GM18870 (cell line): ENCODE measurements around the gene MLNR.

Experiments used
- ATAC-seq: cut with Tn5 transposase; IDR thresholded peaks from one replicate; pipeline ENCODE4 v1.9.1; 2021; ENCODE audit warnings: moderate library complexity; ENCODE audit not compliant: unreplicated experiment

Gene MLNR, protein sequence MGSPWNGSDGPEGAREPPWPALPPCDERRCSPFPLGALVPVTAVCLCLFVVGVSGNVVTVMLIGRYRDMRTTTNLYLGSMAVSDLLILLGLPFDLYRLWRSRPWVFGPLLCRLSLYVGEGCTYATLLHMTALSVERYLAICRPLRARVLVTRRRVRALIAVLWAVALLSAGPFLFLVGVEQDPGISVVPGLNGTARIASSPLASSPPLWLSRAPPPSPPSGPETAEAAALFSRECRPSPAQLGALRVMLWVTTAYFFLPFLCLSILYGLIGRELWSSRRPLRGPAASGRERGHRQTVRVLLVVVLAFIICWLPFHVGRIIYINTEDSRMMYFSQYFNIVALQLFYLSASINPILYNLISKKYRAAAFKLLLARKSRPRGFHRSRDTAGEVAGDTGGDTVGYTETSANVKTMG

GRCh38 chr13:49220036-49220855 lies at the start of gene MLNR:
Gene MLNR (plus strand): TSS chr13:49220338. CDS start chr13:49220338, 0 bp downstream.
- ATAC-seq: no peak

DNA sequence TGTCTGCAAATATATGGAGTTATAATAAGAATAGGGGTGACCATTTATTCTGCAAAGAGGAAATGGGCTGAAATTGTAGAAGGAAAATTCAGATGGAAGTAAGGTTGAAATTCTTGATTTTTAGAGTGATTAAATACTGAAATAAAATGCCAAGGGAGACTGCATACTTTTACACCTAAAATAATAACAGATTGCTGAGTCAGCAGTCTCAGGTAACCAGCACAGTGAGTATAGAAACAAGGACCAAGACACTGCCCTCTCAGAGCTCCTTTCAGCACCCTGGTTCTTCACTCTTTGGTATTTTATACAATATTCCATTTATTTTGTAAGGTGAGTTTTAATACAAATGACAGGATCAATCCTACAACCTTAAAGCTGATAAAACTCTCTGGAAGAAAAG lies 48.8 kb upstream of the MLNR start:
- ATAC-seq: no peak

DNA sequence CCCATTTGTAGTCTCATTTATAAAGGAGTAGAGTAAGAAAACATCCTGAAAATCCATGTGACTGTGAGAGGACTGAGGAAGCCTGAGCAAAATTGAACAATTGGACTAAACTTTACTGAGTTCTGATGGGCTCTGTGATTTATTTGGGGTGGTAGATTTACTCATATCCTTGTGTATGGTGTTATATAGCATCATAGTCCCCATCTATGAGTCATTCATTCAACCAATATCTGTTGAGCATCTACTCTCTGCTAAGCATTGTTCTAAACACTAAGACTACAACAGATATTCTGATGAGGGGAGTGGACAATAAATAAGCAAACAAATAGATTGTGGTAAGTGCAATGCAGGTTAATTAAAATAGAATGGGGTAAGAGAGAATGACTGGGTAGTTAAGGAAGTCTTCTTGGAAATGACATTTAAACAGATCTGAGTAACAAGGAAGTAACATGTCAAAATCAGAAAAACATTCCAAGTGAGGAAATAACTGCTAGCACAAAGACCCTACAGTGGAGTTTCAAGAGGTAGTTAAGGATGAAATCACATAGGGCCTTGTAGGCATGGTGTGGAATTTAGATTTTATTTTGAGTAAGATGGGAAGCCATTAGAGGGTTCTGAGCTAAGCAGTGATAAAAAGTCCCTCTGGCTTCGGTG lies 36.3 kb upstream of the MLNR start:
- no peak for ATAC-seq

GRCh38 chr13:49184621-49185020 lies 35.5 kb upstream of the MLNR start:
- no peak for ATAC-seq

DNA sequence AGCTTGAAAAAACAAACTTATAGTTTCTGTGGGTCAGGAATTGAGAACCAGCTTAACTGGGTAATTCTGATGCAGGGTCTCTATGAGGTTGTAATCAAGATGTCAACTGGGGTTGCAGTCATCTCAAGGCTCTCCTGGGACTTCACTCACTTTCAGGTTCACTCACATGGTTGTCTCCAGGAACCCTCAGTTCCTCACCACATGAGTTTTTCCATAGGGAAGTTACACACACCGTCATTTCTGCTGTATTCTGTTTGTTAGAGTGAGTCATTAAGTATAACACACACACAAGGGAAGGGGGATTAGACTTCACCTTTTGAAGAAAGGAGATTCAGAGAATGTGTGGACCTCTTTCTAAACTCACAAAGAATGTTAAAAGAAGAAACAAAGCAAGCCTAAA lies 34.9 kb upstream of the MLNR start:
- ATAC-seq: no peak

DNA sequence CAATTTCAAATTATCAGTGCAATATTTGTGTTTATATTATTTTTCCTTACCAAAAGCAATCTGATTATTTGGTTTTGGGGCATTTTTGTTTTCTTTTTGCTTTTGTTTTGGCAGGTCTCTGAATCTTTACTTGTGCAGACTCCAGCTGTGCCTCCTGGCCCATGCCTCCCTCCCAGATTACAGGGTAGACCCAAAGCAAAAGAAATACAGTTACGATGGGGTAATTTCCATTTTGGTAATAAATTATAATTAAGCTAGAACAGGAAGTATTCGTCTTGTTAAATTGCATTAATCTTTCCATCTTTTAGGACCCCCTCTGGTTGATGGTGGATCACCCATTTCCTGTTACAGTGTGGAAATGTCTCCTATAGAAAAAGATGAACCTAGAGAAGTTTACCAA lies 29.2 kb upstream of the MLNR start:
- no peak for ATAC-seq

GRCh38 chr13:49206641-49207040 lies 13.5 kb upstream of the MLNR start:
- no peak for ATAC-seq

GRCh38 chr13:49208619-49209018 lies 11.5 kb upstream of the MLNR start:
- ATAC-seq: no peak

DNA sequence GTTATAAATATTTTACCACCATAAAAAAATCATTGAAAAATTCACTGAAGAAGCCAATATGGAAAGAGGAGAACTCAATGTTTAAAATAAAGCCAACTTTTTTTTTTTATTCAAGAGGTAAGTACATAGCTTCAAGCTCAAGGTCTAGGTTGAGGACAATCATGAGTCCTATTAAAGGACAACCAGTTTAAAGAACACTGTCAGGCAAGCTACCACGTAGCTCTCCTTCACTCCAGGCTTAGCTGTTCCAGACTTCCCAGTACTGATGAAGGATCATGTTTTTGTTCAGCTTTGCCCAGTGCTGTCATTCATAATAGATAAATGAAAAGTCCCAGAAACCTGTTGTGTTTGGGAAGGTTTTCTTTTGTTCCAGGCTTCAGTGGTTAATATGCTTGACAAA lies 10.0 kb upstream of the MLNR start:
- no peak for ATAC-seq

- ATAC-seq: no peak
Measured at GRCh38 chr13:49210669-49211068, 9.5 kb upstream of the MLNR start.

- no peak for ATAC-seq
Measured at GRCh38 chr13:49213539-49213938, 6.6 kb upstream of the MLNR start.

DNA sequence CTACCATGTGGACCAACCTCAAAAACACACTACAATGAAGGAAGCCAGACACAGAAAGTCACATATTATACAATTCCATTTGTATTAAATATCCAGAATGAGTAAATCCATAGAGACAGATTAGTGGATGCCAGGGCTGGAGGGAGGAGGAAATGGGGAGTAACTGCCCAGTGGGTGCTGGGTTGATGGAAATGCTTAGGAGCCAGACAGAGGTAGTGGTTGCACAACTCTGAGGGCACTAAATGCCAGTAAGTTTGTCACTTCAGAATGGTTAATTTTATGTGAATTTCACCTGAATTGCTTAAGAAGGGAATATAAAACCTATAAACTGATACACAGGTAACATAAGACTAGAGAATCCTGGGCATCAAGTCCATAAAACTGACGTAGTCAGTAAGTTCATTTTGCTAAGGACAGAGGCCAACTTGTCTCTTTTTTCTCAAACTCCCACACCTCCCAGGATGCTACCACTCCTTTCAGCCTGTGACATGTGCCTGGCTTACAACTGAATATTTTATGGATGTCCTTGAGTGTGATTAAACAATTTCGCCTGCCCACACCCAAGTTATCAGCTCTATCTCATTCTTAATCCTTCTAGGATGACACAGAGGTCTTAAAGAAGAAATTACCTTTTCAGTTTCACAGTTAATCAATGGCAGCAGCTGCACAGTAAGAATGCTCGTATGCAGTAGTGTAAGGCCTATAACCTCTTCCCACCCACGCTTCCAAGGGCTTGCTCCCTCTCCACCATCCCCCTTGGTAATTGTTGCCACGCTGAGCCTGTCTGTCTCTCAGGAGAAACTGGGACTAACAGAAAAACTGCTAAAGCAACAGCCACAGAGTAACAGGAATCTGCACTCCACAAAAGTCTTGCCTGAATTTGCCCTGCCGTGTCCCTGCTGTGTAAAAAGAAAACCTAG lies 5.9 kb upstream of the MLNR start:
- ATAC-seq: no peak

- no peak for ATAC-seq
Measured at GRCh38 chr13:49214917-49215376, 5.2 kb upstream of the MLNR start.

DNA sequence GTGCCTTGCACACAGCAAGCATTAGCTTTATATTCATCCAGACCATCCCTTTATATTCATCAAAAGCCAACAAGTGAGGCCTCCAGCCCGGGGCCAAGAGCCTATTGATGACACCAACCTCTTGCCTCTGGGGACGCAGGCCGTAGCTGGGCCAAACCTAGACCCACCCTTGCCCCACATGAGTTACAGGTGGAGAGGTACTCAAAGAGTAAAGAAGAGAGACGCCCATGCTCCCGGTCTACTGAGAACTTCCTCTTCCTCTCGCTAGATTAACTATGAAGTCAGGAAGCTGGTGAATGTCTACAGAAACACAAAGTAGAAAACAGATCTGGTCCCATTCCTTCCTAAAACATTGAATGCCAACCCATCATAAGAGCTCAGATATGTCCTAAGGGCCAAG lies 3.8 kb upstream of the MLNR start:
- ATAC-seq: no peak

DNA sequence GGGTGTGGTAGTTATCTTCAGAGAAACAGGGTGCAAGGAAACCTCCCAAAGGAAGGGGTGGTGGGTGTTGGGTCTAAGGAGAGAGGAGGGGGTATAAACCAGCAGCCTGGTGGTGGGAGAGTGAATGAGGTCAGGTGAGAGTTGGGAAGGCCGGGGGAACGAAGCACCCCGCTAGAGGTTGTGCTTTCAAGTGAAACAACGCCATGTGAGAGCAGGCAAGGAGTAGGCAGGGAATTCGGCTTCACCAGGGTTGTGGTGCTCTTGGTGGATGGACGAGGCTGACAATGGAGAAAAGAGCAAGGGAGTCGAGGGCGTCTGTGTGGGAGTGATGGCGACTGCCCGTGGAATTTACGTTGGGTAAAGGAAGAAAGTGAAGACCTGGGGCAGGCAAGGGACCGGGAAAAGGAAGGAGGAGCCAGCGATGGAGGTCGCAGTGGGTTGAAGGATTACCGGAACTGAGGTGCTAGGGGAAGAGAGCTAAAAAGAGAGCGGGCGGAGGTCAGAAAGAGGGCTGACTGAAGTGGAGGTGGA lies 2.1 kb upstream of the MLNR start:
- ATAC-seq: no peak

DNA sequence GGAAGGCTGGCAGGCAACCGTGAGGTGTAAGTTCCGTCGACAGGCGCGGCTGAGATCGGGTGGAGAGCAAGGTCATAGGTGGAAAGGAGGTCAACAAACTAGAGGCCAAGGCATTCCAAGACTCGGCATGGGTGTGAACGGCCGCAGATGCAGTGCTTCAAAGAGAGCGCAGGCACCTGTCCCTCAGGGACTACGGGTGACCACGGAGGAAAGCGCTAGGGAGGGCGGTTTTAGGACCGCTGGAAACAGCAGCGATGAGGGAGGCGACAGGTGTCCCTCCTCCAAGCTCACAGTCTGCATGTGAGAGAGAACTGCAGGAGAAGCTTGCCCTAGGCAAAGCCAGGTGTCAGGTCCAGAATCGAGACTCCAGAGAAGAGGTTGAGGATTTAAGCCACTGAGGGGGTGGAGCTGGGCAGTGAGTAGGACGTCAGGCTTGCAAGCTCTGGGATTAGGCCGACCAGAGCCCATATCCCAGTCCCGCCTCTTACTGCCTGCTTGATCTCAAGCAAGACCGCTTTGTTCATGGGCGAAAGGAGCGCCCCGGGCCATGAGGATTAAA lies 1.6 kb upstream of the MLNR start:
- ATAC-seq: no peak

DNA sequence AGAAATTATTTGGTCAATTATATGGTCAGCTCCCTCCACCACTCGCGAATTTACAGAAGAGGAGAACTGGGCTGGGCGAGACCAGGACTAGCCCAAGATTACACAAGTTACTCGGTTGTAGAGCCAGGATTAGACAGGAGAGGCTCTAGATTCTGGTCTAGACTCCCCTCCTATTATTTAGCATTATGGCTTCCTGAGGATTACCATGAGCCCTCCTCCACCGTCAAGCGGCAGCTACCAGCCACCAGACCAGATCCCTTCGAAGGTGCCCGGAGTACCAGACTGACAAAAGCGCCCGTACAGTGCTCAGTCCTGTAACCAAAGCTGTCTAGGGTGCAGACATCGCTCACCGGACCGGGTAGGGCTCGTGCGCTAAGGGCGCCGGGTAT lies 497 bp upstream of the MLNR start:
- no peak for ATAC-seq

DNA sequence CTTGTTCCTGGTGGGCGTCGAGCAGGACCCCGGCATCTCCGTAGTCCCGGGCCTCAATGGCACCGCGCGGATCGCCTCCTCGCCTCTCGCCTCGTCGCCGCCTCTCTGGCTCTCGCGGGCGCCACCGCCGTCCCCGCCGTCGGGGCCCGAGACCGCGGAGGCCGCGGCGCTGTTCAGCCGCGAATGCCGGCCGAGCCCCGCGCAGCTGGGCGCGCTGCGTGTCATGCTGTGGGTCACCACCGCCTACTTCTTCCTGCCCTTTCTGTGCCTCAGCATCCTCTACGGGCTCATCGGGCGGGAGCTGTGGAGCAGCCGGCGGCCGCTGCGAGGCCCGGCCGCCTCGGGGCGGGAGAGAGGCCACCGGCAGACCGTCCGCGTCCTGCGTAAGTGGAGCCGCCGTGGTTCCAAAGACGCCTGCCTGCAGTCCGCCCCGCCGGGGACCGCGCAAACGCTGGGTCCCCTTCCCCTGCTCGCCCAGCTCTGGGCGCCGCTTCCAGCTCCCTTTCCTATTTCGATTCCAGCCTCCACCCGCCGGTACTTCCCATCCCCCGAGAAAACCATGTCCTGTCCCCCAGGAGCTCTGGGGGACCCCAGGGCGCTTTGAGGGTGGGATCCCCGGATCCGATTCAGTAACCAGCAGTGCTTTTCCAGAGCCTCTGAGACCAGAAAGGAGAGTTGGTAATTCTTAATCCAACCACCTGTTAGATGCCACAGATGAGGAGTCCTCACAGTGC lies 885 bp downstream of the MLNR start:
- ATAC-seq: no peak

GRCh38 chr13:49221590-49221965 lies 1.4 kb downstream of the MLNR start:
- ATAC-seq: no peak
